ENCODE results near the gene ARVCF. TPM values are rescaled to one million over a fixed set of nuclear protein-coding genes. Genes with fewer than 3 reads are reported as not detected.

Gene ARVCF
- total RNA-seq, 1 experiment from 2014 or later: 8.2 TPM

DNA sequence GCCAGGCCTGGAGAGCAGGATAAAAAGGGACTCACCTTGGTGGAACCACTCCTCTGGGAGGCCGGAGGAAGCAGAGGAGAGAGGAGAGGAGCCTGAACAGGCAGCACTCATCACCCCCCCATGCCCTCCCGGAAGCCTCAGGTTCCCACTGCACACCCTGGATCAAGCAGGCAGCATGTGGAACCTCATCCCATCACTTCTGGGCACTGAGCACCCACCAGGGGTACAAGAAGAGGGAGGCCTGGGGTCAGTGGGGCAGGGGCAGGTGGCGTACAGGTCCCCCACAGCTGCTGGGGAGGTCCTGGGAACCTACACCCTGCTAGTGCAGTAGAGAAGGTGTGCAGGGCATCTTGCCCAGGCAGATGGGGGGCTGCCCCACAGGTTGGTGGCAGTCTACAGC is 40.0 kb downstream of the ARVCF start:
- in situ Hi-C loops (cut with HindIII; ENCODE audit: low pct_unique_long_range_greater_than_20kb, low sequenced_read_pairs): no loop called here
- ATAC-seq (no peak), DNase-seq (ENCODE audit: low read depth, low spot score) (no peak)
- H3K4me1 ChIP-seq (ENCODE audit: control insufficient read depth, insufficient read depth, low read length): peaks cover 11% of the 10 kb centered on the region
- POLR2A ChIA-PET: no interaction called here
- no TSS peak for BruUV-seq (replicated peaks)
- CTCF ChIA-PET: no interaction called here
- no peaks in the 10 kb centered on the region for H3K9me3 ChIP-seq (ENCODE audit: control insufficient read depth, insufficient read depth, low read depth, low read length)
- intact Hi-C loops (cut with micrococcal nuclease; ENCODE audit: unreplicated experiment): no loop called here
- H3K27ac ChIP-seq (ENCODE audit: low read length): no peak overlapping the region
- TF ChIP-seq CTCF (IDR thresholded peaks at IDR 0.05): no peak
- no peak for TF ChIP-seq POLR2AphosphoS5 (IDR thresholded peaks at IDR 0.05; ENCODE audit: low read depth, low read length)
- TF ChIP-seq, protein P1, sequence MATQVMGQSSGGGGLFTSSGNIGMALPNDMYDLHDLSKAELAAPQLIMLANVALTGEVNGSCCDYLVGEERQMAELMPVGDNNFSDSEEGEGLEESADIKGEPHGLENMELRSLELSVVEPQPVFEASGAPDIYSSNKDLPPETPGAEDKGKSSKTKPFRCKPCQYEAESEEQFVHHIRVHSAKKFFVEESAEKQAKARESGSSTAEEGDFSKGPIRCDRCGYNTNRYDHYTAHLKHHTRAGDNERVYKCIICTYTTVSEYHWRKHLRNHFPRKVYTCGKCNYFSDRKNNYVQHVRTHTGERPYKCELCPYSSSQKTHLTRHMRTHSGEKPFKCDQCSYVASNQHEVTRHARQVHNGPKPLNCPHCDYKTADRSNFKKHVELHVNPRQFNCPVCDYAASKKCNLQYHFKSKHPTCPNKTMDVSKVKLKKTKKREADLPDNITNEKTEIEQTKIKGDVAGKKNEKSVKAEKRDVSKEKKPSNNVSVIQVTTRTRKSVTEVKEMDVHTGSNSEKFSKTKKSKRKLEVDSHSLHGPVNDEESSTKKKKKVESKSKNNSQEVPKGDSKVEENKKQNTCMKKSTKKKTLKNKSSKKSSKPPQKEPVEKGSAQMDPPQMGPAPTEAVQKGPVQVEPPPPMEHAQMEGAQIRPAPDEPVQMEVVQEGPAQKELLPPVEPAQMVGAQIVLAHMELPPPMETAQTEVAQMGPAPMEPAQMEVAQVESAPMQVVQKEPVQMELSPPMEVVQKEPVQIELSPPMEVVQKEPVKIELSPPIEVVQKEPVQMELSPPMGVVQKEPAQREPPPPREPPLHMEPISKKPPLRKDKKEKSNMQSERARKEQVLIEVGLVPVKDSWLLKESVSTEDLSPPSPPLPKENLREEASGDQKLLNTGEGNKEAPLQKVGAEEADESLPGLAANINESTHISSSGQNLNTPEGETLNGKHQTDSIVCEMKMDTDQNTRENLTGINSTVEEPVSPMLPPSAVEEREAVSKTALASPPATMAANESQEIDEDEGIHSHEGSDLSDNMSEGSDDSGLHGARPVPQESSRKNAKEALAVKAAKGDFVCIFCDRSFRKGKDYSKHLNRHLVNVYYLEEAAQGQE (IDR thresholded peaks at IDR 0.05; ENCODE audit: insufficient read depth in 1 of 2, low read depth in 2 of 2, low read length in 1 of 2): no peak
- no peak for TF ChIP-seq SIN3A (IDR thresholded peaks at IDR 0.05; ENCODE audit: borderline replicate concordance, insufficient read depth, low read depth, low read length)
- TF ChIP-seq TCF7L2 (IDR thresholded peaks at IDR 0.05; ENCODE audit: low read depth, low read length): no peak
- no peaks in the 10 kb centered on the region for H3K27me3 ChIP-seq (ENCODE audit: control insufficient read depth, insufficient read depth, low read length)
- no peak overlapping the region for H3K4me3 ChIP-seq (ENCODE audit: low read depth in 2 of 2, low read length in 2 of 2)
- no peaks in the 10 kb centered on the region for H3K36me3 ChIP-seq (ENCODE audit: control insufficient read depth, insufficient read depth, low read length)

DNA sequence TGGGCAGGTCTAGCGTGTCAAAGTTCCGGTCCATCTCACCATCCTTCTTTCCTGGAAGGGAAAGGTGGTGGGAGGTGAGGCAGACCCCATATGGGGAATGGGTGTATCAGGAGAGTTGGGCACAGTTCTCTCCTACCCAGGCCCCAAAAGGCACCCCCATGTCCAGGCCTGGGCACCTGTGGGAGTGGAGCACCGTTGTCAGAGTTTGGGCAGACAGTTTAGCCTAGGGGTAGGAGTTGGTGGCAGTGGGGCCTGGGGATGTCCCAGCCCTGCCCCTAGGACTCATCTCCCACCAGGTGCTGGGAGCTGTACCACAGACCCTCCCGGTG is 41.0 kb downstream of the ARVCF start:
- Histone ChIP-seq H3K36me3 (ENCODE audit: control insufficient read depth, insufficient read depth, low read length) (no peaks in the 10 kb centered on the region), H3K4me3 (ENCODE audit: low read depth in 2 of 2, low read length in 2 of 2) (no peak overlapping the region), H3K27ac (ENCODE audit: low read length) (no peak overlapping the region), H3K9me3 (ENCODE audit: control insufficient read depth, insufficient read depth, low read depth, low read length) (no peaks in the 10 kb centered on the region), H3K4me1 (ENCODE audit: control insufficient read depth, insufficient read depth, low read length) (peaks cover 11% of the 10 kb centered on the region), H3K27me3 (ENCODE audit: control insufficient read depth, insufficient read depth, low read length) (no peaks in the 10 kb centered on the region)
- BruUV-seq (replicated peaks): no TSS peak
- POLR2A ChIA-PET: no interaction called here
- TF ChIP-seq, protein P1 (IDR thresholded peaks at IDR 0.05; ENCODE audit: insufficient read depth in 1 of 2, low read depth in 2 of 2, low read length in 1 of 2): no peak
- TF ChIP-seq TCF7L2 (IDR thresholded peaks at IDR 0.05; ENCODE audit: low read depth, low read length) (no peak), CTCF (IDR thresholded peaks at IDR 0.05) (no peak), SIN3A (IDR thresholded peaks at IDR 0.05; ENCODE audit: borderline replicate concordance, insufficient read depth, low read depth, low read length) (no peak)
- in situ Hi-C loops (cut with HindIII; ENCODE audit: low pct_unique_long_range_greater_than_20kb, low sequenced_read_pairs) (no loop called here), intact Hi-C loops (cut with micrococcal nuclease; ENCODE audit: unreplicated experiment) (no loop called here)
- CTCF ChIA-PET: no interaction called here
- DNase-seq (ENCODE audit: low read depth, low spot score): no peak
- ATAC-seq: no peak

All from Panc1 (cell line).